GM12878 (cell line): ENCODE data around the gene TAMALIN. TPM values are rescaled to one million over a fixed set of nuclear protein-coding genes. Genes with fewer than 3 reads are reported as not detected.

ENCODE experiments used
- ASH2L ChIP-seq: fragments of 300-600, 200-600 bp; sonication (generic); IDR thresholded peaks from 2 replicates; pipeline ENCODE4 v1.6.1; 2017; ENCODE audit warnings: low read depth, mild to moderate bottlenecking, borderline replicate concordance
- BCL11A ChIP-seq: IDR thresholded peaks from 2 replicates; pipeline ENCODE4 v1.6.1; 2011; ENCODE audit warnings: low read depth, low read length
- CREB1 ChIP-seq: IDR thresholded peaks from 2 replicates; pipeline ENCODE4 v1.6.1; 2012; ENCODE audit warnings: low read depth, mild to moderate bottlenecking, inconsistent platforms
- DPF2 ChIP-seq: fragments of 450-650 bp; IDR thresholded peaks from 2 replicates; pipeline ENCODE4 v1.6.1; 2017; ENCODE audit warnings: mild to moderate bottlenecking
- FOS ChIP-seq: IDR thresholded peaks from 3 replicates; pipeline ENCODE4 v1.6.1; 2011; ENCODE audit warnings: borderline replicate concordance; ENCODE audit not compliant: insufficient read length; ENCODE audit errors: extremely low read depth
- HSF1 ChIP-seq: fragments of 150-350 bp; IDR thresholded peaks from 2 replicates; pipeline ENCODE4 v1.6.1; 2014; ENCODE audit warnings: mild to moderate bottlenecking, low read depth, low read length
- JUND ChIP-seq: IDR thresholded peaks from 2 replicates; pipeline ENCODE4 v1.6.1; 2012; ENCODE audit warnings: low read depth, mild to moderate bottlenecking, low read length, improper control_type of control experiment, moderate library complexity
- KAT2A ChIP-seq: conservative IDR thresholded peaks from 2 replicates; pipeline ENCODE4 v1.6.1; 2011; ENCODE audit warnings: low read depth, low read length; ENCODE audit not compliant: control insufficient read depth
- KLF5 ChIP-seq: fragments of 450-650 bp; IDR thresholded peaks from 2 replicates; pipeline ENCODE4 v1.6.1; 2014; ENCODE audit warnings: mild to moderate bottlenecking; ENCODE audit not compliant: partially characterized antibody
- NFXL1 ChIP-seq: fragments of 450-650 bp; IDR thresholded peaks from 2 replicates; pipeline ENCODE4 v1.6.1; 2017; ENCODE audit warnings: antibody characterized with exemption, mild to moderate bottlenecking, borderline replicate concordance
- NR2C2 ChIP-seq: IDR thresholded peaks from 2 replicates; pipeline ENCODE4 v1.6.1; 2011; ENCODE audit warnings: borderline replicate concordance, low read depth; ENCODE audit not compliant: control insufficient read depth, insufficient read length
- PBX3 ChIP-seq: IDR thresholded peaks from 2 replicates; pipeline ENCODE4 v1.6.1; 2011; ENCODE audit warnings: mild to moderate bottlenecking, low read depth, low read length, moderate library complexity; ENCODE audit not compliant: insufficient replicate concordance
- PKNOX1 ChIP-seq: fragments of 450-650 bp; IDR thresholded peaks from 2 replicates; pipeline ENCODE4 v1.6.1; 2016; ENCODE audit warnings: mild to moderate bottlenecking
- PML ChIP-seq: IDR thresholded peaks from 2 replicates; pipeline ENCODE4 v1.6.1; 2012; ENCODE audit warnings: low read length, inconsistent platforms
- RB1 ChIP-seq: fragments of 450-650 bp; formaldehyde crosslinking; IDR thresholded peaks from 2 replicates; pipeline ENCODE4 v1.6.1; 2017; ENCODE audit warnings: mild to moderate bottlenecking, borderline replicate concordance
- REST ChIP-seq: IDR thresholded peaks from 2 replicates; pipeline ENCODE4 v1.6.1; 2012; ENCODE audit warnings: mild to moderate bottlenecking, low read depth, low read length
- SMAD5 ChIP-seq: IDR thresholded peaks from 2 replicates; pipeline ENCODE4 v1.6.1; 2016; ENCODE audit warnings: antibody characterized with exemption, low read depth
- SPI1 ChIP-seq: IDR thresholded peaks from 2 replicates; pipeline ENCODE4 v1.6.1; 2011; ENCODE audit warnings: low read depth, mild to moderate bottlenecking, low read length, moderate library complexity, borderline replicate concordance; ENCODE audit not compliant: insufficient read depth
- WRNIP1 ChIP-seq: IDR thresholded peaks from 2 replicates; pipeline ENCODE4 v1.6.1; 2011; ENCODE audit warnings: low read depth, low read length, improper control_type of control experiment, borderline replicate concordance
- ZBTB33 ChIP-seq: fragments of 450-650 bp; IDR thresholded peaks from 2 replicates; pipeline ENCODE4 v1.6.1; 2017; ENCODE audit warnings: mild to moderate bottlenecking
- ZNF207 ChIP-seq: fragments of 450-650 bp; IDR thresholded peaks from 2 replicates; pipeline ENCODE4 v1.6.1; 2014; ENCODE audit warnings: antibody characterized with exemption, mild to moderate bottlenecking, borderline replicate concordance
- polyA plus RNA-seq, 11 experiments: library from polyadenylated mRNA; depleted of rRNA in 4 of 11; unstranded in 6 of 11; stranded (reverse) in 5 of 11; fragments of >200 nt; fragmentation: Nextera tagmentation in 4 of 11; fragmentation: Illumina TruSeq in 1 of 11; extraction: Ambion mirVana in 4 of 11; extraction: Trizol in 1 of 11; gene quantifications; 1 replicate in 1 of 11; 2 replicates in 10 of 11; pipeline versions ENCODE4 v1.2.1 to v1.2.3, GENCODE V29; 2011 to 2016; ENCODE audit warnings: inconsistent platforms in 2 of 11, missing spikeins in 2 of 11, low read depth in 1 of 11
- total RNA-seq, 4 experiments: library from RNA; depleted of rRNA in 3 of 4; stranded (reverse); fragments of >200 nt in 3 of 4; fragmentation: Illumina TruSeq in 1 of 4; extraction: Trizol in 1 of 4; gene quantifications; 2 replicates each; pipeline versions ENCODE4 v1.2.1 to v1.2.3, GENCODE V29; 2013 to 2021

Gene TAMALIN
- total and polyA plus RNA-seq, 10 of the 15 experiments (the other 5 are each of a cell fraction or from before 2014, with no cell fraction given): 0.09 to 0.58 (median 0.19) TPM; not detected in 4

GRCh38 chr12:52023182-52023975, 16.6 kb downstream of the TAMALIN start (continued):
- no peak for TF ChIP-seq REST
- no peak for TF ChIP-seq DPF2
- TF ChIP-seq HSF1: no peak
- TF ChIP-seq NFXL1: no peak
- TF ChIP-seq ASH2L: no peak
- no peak for TF ChIP-seq FOS
- no peak for TF ChIP-seq KAT2A
- TF ChIP-seq PKNOX1: no peak
- TF ChIP-seq BCL11A: no peak
- TF ChIP-seq JUND: no peak
- TF ChIP-seq WRNIP1: no peak
- no peak for TF ChIP-seq KLF5
- TF ChIP-seq PBX3: no peak
- TF ChIP-seq RB1: no peak
- no peak for TF ChIP-seq SPI1
- TF ChIP-seq ZBTB33: no peak
- TF ChIP-seq SMAD5: no peak
- no peak for TF ChIP-seq NR2C2
- TF ChIP-seq ZNF207: no peak
- TF ChIP-seq PML: no peak
- TF ChIP-seq CREB1: no peak
